Activated CD4-positive, CD25-positive, alpha-beta regulatory T cell treated with anti-CD3 and anti-CD28 coated beads, Interleukin-2, amount 50 U/mL, for 72 hours (primary cell): Measurements from ENCODE around the gene SPANXB1.
"Not testable (repeated sequence)": the region's sequence is repeated elsewhere in the genome, so short reads cannot be mapped to it uniquely, and the experiment has no call there.

Source experiments
- DNase-seq: peaks from one replicate; pipeline ENCODE4 v3.0.0; 2021

SPANXB1 gene, protein sequence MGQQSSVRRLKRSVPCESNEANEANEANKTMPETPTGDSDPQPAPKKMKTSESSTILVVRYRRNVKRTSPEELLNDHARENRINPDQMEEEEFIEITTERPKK

GRCh38 chrX:141002568-141002967 lies at the start of gene SPANXB1:
SPANXB1 (plus strand) TSS chrX:141002594; CDS start chrX:141002694, 100 bp downstream.
- DNase-seq, result not testable (repeated sequence)

DNA sequence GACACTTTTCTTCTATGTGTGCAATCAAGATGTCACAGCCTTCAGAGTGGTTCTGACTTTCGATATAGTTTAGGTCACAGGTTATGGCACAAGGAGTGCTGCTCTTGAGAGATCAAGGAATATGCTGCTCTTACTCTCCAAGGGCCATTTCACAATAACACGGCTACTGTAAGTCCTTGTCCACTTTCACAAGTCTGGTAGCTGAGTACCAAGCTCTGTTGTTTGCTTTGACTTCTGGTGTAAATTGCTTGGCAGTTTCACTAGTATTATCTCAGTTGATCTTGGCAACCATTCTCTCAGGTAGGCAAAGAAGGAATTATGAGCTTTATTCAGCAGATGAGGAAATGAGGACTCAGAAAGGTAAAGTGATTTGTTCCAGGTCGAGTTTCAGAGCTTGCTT lies 35.4 kb upstream of the SPANXB1 start:
- DNase-seq, result no peak

DNA sequence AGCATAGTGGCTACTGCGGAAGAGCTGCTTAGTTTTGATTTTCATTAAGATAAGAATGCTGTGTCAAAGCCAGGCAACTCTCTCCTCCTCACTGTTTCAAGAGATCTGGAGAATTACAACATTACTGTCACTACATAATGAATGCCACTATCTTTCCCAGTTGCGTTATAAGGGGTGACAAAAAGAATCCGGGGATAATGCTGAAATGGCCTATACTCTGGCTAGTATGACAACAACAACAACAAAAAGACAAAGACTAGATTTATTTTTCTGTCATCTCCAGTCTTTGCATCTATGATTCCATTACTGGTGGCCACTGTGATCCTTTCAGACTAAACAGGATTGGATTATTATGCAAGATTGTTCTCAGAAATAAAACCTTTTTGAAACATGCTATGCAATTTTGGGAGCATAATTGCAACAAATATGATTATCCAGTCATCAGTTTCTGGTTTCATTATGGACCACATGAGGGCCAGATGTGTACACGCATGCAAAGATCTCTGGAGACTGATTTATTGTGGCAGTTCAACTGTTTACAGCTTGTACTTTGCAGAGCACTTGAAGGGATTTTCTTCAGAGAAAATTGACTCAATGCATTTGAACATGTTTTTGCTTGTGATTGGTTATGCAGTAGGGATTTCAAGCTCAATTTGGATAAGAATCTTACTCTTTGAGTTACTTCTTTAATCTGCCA lies 31.1 kb upstream of the SPANXB1 start:
- no peak for DNase-seq

GRCh38 chrX:140975472-140975871 lies 26.9 kb upstream of the SPANXB1 start:
- no peak for DNase-seq

DNA sequence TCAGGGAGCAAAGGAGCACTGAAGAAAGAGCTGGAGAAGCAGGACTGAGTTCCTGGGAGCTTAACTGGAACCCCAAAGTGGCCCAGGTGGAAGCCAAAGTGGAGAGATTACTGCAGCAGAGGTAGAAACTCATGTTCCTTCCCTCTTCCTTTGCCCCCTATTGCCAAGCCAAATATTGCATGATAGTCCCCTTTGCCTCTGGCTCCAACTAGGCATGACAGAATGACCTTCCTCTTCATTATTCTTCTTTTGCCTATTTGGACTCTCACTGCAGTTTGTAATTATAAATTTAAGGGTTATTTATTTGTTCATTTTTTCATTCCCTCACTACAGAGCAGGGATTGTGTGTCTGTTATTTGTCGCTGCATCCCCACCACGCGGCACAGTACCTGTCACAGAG lies 22.1 kb upstream of the SPANXB1 start:
- DNase-seq, result no peak

GRCh38 chrX:140983730-140984129 lies 18.7 kb upstream of the SPANXB1 start:
- DNase-seq, result no peak

- not testable (repeated sequence) for DNase-seq
These were observed 2.8 kb downstream of the SPANXB1 start for GRCh38 chrX:141005243-141005642.

GRCh38 chrX:141044246-141044645 lies 41.9 kb downstream of the SPANXB1 start:
- DNase-seq, result not testable (repeated sequence)

GRCh38 chrX:141049878-141050277 lies 47.5 kb downstream of the SPANXB1 start:
- not testable (repeated sequence) for DNase-seq

GRCh38 chrX:141052098-141052497 lies 49.7 kb downstream of the SPANXB1 start:
- not testable (repeated sequence) for DNase-seq
